ENCODE data around the gene ICE2.
"Not testable (repeated sequence)": the region's sequence is repeated elsewhere in the genome, so short reads cannot be mapped to it uniquely, and the experiment has no call there.

ICE2 gene

GRCh38 chr15:60410350-60410749 lies 68.6 kb downstream of the ICE2 start:
- not testable (repeated sequence) for DNase-seq (ENCODE audit: low spot score)

- DNase-seq (ENCODE audit: low spot score), result peak; percentile 50
Observed at GRCh38 chr15:60408463-60408981, 70.4 kb downstream of the ICE2 start.

GRCh38 chr15:60407415-60407805 lies 71.5 kb downstream of the ICE2 start:
- DNase-seq (ENCODE audit: low spot score), result no peak

GRCh38 chr15:60406513-60407414 lies 72.2 kb downstream of the ICE2 start:
- no peak for DNase-seq (ENCODE audit: low spot score)

DNA sequence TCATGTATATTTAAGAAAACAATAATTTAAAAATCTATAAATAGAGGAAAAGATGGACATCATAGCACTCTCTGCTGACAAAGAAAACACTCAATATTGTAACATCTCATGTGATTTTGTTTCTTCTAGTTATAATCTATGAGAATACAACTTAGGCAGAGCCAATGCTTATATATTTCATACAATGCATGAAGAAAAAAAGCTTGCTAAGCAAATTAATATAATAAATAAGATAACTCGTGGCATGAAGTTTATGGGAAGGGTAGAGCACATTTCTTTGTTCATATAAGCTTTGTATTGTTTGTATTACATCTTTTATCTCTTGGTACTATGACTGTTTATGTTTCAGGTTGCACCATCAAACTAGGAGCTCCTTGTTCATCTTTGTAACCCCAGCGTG lies 73.5 kb downstream of the ICE2 start:
- DNase-seq (ENCODE audit: low spot score), result no peak

- not testable (repeated sequence) for DNase-seq (ENCODE audit: low spot score)
Observed at GRCh38 chr15:60404351-60404750, 74.6 kb downstream of the ICE2 start.

- DNase-seq (ENCODE audit: low spot score), result no peak
Observed at GRCh38 chr15:60400944-60401343, 78.0 kb downstream of the ICE2 start.

- no peak for DNase-seq (ENCODE audit: low spot score)
Observed at GRCh38 chr15:60399931-60400330, 79.0 kb downstream of the ICE2 start.

DNA sequence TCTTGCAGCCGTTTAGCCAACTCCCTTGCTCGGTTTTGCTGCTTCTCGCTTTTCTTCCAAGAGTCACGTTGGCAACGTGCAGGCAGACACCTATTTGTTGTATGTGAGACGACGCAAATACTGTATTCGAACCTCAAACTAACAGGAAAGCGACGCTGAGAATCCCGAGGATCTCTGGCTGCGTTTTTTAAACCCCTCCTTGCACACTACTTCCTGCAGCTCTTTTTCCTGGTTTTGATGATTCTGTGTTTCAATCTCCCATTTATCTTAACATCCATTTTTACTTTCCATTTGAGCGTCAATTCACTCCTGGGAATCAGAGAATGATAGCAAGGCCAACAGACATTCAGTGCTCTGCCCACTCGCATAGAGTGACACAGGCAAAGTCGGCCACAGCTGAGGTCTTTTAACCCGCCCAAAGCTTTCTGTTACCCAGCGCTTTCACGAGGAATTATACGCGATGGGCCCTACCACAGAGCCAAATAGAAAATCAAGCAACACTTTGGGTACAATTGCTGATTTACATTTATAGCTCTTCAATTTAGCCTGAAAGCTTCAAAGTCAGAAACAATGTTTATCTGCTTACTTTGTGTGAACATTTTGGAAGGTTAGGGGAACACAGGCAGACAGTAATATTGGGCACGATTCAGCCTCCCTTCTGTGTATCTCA lies 79.6 kb downstream of the ICE2 start:
- no peak for DNase-seq (ENCODE audit: low spot score)

- peak; percentile 92 for DNase-seq (ENCODE audit: low spot score)
Observed at GRCh38 chr15:60397772-60398445, 81.0 kb downstream of the ICE2 start, which contains the start of gene ANXA2. TSS of gene ANXA2 (minus strand) at chr15:60397986. CDS start at chr15:60386075, 11,911 bp downstream.

- peak; percentile 65 for DNase-seq (ENCODE audit: low spot score)
Observed at GRCh38 chr15:60396958-60397771, 81.8 kb downstream of the ICE2 start.

DNA sequence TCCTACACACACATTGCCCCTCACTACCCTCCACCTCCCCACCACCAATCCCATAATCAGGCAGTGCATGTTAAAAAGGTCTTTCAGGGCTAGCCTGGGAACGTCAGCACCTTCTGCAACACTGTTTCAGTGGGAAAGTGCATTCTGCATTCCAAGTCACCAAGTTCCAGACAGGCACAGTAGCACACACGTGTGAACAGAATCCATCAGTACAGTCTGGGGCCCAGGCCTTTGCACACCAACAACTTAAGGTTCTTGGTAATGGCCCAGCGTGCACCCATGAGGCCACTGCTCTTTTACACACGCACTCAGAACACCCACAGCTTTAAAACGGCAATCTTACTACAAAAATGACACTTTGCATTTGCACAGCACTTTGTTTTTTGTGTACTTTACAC lies 82.4 kb downstream of the ICE2 start:
- DNase-seq (ENCODE audit: low spot score), result no peak

DNA sequence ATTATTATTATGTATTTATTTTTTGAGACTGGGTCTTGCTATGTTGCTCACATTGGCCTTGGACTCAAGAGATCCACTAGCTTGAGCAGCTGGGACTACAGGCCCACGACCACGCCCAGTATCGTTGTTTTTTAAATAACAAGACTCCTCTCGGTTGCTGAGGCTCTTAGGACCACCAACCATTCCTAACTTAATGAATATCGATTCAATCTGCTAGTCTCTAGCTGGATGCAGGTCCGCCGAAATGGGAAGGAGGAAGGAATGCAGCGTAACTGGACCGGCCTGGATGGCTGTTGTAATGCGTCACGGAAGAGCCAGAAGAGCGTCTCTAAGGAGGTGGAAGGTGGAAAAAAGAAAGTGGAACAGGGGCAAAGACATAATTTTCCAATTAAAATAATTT lies 82.8 kb downstream of the ICE2 start:
- DNase-seq (ENCODE audit: low spot score), result no peak

DNA sequence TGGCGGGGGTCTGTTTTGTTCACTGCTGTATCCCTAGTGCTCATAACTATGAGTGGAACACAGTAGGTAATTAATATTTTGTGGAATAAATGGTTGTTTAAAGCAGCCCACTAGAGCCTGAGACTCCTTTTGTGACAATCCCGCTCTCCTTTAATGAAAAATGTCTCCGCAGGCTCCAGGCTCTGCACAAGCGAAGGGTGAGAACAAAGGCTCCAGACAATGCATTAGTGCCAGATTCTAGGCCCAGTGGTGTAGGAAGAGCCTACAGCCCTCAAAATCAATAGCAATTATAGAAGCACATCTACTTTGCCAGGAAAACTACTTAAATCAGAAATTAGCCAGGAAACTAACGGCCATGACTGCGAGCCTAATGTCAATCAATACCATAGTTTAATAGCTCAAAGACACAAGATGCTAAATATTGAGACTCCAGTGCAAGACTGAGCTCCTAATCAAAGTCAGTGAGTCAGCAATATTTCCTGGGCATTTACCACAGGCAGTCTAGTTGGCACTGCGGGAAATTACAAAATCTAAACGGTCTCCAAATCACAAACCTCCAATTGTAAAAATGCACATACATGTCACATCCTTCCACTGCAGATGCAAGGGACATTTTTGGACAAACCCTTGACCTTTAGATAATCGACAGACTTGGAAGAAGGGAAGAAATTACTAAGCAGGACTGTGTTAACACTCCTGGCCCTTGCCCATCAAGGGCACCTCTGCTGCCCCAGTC lies 83.5 kb downstream of the ICE2 start:
- DNase-seq (ENCODE audit: low spot score), result no peak

- DNase-seq (ENCODE audit: low spot score), result no peak
Observed at GRCh38 chr15:60394689-60395097, 84.2 kb downstream of the ICE2 start.

DNA sequence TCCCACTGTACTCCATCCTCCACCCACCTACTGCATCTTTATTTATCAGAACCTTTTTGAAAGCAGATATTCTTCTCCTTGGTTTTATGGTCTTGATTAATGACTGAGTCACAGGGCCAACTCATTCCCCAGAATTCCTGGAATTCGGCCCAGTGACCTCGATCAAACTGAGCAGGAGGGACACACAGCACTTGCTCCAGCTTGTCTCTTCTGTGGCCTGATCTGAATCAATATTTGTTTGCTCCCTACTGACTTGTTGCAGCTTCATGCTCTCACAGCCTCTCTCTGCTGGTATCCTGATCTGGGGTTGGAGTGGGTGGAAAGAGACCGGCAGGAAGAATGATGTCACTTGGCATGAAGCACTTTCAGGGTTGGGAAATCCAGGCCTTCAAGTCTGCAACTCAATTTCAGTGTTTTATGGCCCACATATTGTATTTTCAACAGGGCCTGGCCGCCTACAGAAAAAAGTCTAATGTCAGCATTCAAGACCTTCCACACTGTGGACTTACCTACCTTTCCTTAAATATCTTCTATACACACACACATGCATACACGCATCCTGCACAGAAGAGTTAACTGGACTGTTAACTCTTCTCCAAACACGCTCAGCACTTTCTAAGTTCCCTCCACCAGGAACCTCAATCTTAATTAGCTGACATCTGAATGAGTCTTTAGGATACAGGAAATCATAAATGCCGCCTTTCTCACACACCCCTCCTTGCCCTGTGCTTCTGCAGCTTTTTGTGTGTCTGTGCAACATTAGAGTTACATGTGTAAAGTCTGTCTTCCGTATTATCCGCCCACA lies 85.8 kb downstream of the ICE2 start:
- DNase-seq (ENCODE audit: low spot score), result peak; percentile 6

- peak; percentile 72 for DNase-seq (ENCODE audit: low spot score)
Observed at GRCh38 chr15:60392601-60392985, 86.3 kb downstream of the ICE2 start.

DNA sequence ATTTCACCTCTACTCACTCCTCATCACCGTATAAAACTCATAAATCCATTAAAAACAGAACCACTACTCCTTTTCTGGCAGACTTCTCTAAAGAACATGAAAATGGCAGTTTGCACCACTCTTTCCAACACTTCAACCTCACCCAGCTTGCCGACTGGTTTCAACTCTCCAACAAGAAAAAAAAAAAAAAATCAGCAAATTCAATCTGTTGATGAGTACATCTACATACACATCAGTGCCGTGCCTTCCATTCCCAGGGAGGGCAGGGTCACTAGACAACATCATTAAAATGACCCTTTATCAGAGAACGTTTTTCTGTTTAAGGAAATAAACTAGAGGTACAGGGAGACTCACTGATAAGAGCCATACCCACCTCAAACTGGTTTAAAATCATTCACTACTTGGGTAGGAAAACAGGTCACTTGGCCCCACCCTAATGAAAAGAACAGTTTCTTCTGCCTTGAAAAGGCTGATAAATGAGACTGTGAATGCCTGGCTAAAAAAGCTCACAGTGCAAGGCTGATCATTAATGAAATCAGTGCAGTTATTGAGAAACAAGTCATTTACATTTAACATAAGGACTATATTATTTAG lies 87.1 kb downstream of the ICE2 start:
- no peak for DNase-seq (ENCODE audit: low spot score)

DNA sequence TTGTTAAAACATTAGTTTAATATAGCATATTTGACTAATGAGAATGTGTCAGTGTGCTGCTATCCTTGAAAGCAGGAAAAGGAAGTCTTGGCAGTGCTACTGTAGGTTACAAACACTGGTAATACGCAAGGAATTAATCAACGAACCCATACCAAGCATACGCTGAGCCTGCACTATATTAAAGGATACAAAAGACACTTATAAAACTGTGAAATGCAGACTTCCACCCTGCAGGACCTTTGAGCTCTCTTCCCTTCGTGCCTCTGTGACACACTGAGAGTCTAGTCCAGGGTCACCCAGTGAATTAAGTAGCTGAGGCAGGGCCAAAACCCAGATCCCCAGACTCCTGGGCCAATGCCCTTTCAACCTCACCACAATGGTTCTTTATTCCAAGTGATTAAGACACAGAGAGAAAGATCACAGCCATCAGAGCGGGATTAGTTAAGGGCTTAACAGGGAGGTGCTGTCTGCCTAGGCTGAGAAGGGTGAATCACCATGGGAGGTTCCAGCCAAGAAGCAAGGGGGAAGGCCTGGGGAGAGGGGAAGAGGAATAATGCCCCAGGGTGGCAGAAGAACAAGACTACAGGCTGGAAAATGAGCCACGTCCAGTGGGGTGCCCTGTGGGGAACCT lies 88.0 kb downstream of the ICE2 start:
- DNase-seq (ENCODE audit: low spot score), result peak; percentile 23
